HEK293 (cell line): ENCODE results near the gene GABBR2.

ENCODE experiments used
- CTCF ChIA-PET: fragments of 350-600 bp; formaldehyde crosslinking; extraction: SDS; loops from one replicate; lab custom pipeline; 2021; ENCODE audit warnings: antibody characterized with exemption; lab: Yijun Ruan, JAX
- POLR2A ChIA-PET: fragments of 300-600 bp; formaldehyde crosslinking; extraction: SDS; loops from one replicate; lab custom pipeline; 2020; ENCODE audit warnings: antibody characterized with exemption, inconsistent platforms; lab: Yijun Ruan, JAX
- H3K27ac ChIP-seq: fragments of 200-500 bp; sonication (Bioruptor generic); 2 replicates; pipeline ENCODE4 v1.5.1; 2014; ENCODE audit warnings: low read depth, low read length, control low read depth, inconsistent platforms; ENCODE audit errors: extremely low read depth
- H3K36me3 ChIP-seq, 2 experiments: fragments of 200-500 bp in 1 of 2; sonication (Bioruptor generic) in 1 of 2; 1 replicate in 1 of 2; 2 replicates in 1 of 2; pipeline ENCODE4 v1.5.1; 2014 to 2017; ENCODE audit warnings: inconsistent platforms in 2 of 2, low read length in 2 of 2; ENCODE audit not compliant: control insufficient read depth in 2 of 2, insufficient read depth in 1 of 2
- H3K4me1 ChIP-seq: fragments of 200-500 bp; sonication (Bioruptor generic); 2 replicates; pipeline ENCODE4 v1.5.1; 2014; ENCODE audit warnings: mild to moderate bottlenecking, low read length, inconsistent platforms; ENCODE audit not compliant: control insufficient read depth, insufficient read depth
- H3K4me3 ChIP-seq: 2 replicates; pipeline ENCODE4 v1.5.1; 2011; ENCODE audit warnings: low read depth, mild to moderate bottlenecking, control low read depth, low read length, moderate library complexity
- H3K9me3 ChIP-seq: fragments of 200-500 bp; sonication (Bioruptor generic); 2 replicates; pipeline ENCODE4 v1.5.1; 2014; ENCODE audit warnings: low read depth, low read length, inconsistent platforms; ENCODE audit not compliant: control insufficient read depth, insufficient read depth
- MYNN ChIP-seq: fragments of 450-650 bp; formaldehyde crosslinking; IDR thresholded peaks from 2 replicates; pipeline ENCODE4 v1.5.1; 2016; ENCODE audit warnings: missing biosample characterization, missing genetic modification characterization, borderline replicate concordance
- PRDM1 ChIP-seq: fragments of 450-650 bp; formaldehyde crosslinking; IDR thresholded peaks from 2 replicates; pipeline ENCODE4; 2016; ENCODE audit warnings: missing biosample characterization, missing genetic modification characterization
- ZNF174 ChIP-seq: fragments of 450-650 bp; formaldehyde crosslinking; IDR thresholded peaks from 2 replicates; pipeline ENCODE4 v1.5.0; 2017; ENCODE audit warnings: missing biosample characterization, mild to moderate bottlenecking, missing genetic modification characterization
- ZNF302 ChIP-seq: fragments of 450-650 bp; formaldehyde crosslinking; IDR thresholded peaks from 2 replicates; pipeline ENCODE4 v1.5.1; 2016; ENCODE audit warnings: missing biosample characterization, missing genetic modification characterization, low read depth
- ZNF311 ChIP-seq: fragments of 450-650 bp; formaldehyde crosslinking; IDR thresholded peaks from 2 replicates; pipeline ENCODE4 v1.5.1; 2017; ENCODE audit warnings: missing biosample characterization, missing genetic modification characterization, borderline replicate concordance
- ZNF639 ChIP-seq: fragments of 450-650 bp; formaldehyde crosslinking; IDR thresholded peaks from 2 replicates; pipeline ENCODE4 v1.5.1; 2016; ENCODE audit warnings: missing biosample characterization, missing genetic modification characterization
- ZNF664 ChIP-seq: fragments of 450-650 bp; formaldehyde crosslinking; IDR thresholded peaks from 2 replicates; pipeline ENCODE4 v1.5.1; 2016; ENCODE audit warnings: missing biosample characterization, missing genetic modification characterization
- ZNF76 ChIP-seq: fragments of 450-650 bp; formaldehyde crosslinking; IDR thresholded peaks from 2 replicates; pipeline ENCODE4; 2016; ENCODE audit warnings: low read depth, missing biosample characterization, missing genetic modification characterization, borderline replicate concordance
- TF ChIP-seq, protein P1 (sequence below): fragments of 450-650 bp; formaldehyde crosslinking; conservative IDR thresholded peaks from 2 replicates; pipeline ENCODE4 v1.5.1; 2016; ENCODE audit warnings: low read depth, missing biosample characterization, missing genetic modification characterization
- TF ChIP-seq, protein P2 (sequence below): fragments of 450-650 bp; formaldehyde crosslinking; IDR thresholded peaks from 2 replicates; pipeline ENCODE4 v1.5.1; 2016; ENCODE audit warnings: missing biosample characterization, missing genetic modification characterization

GABBR2 gene

GRCh38 chr9:98523231-98523901, 185.4 kb downstream of the GABBR2 start (continued):
- TF ChIP-seq, protein P1, sequence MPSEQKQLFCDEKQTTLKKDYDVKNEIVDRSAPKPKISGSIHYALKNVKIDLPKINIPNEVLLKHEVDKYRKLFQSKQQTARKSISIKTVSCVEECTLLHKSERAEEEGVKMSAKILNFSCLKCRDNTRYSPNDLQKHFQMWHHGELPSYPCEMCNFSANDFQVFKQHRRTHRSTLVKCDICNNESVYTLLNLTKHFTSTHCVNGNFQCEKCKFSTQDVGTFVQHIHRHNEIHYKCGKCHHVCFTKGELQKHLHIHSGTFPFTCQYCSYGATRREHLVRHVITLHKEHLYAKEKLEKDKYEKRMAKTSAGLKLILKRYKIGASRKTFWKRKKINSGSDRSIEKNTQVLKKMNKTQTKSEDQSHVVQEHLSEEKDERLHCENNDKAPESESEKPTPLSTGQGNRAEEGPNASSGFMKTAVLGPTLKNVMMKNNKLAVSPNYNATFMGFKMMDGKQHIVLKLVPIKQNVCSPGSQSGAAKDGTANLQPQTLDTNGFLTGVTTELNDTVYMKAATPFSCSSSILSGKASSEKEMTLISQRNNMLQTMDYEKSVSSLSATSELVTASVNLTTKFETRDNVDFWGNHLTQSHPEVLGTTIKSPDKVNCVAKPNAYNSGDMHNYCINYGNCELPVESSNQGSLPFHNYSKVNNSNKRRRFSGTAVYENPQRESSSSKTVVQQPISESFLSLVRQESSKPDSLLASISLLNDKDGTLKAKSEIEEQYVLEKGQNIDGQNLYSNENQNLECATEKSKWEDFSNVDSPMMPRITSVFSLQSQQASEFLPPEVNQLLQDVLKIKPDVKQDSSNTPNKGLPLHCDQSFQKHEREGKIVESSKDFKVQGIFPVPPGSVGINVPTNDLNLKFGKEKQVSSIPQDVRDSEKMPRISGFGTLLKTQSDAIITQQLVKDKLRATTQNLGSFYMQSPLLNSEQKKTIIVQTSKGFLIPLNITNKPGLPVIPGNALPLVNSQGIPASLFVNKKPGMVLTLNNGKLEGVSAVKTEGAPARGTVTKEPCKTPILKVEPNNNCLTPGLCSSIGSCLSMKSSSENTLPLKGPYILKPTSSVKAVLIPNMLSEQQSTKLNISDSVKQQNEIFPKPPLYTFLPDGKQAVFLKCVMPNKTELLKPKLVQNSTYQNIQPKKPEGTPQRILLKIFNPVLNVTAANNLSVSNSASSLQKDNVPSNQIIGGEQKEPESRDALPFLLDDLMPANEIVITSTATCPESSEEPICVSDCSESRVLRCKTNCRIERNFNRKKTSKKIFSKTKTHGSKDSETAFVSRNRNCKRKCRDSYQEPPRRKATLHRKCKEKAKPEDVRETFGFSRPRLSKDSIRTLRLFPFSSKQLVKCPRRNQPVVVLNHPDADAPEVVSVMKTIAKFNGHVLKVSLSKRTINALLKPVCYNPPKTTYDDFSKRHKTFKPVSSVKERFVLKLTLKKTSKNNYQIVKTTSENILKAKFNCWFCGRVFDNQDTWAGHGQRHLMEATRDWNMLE = no peak
- TF ChIP-seq, all 188 proteins: peak for 0

DNA sequence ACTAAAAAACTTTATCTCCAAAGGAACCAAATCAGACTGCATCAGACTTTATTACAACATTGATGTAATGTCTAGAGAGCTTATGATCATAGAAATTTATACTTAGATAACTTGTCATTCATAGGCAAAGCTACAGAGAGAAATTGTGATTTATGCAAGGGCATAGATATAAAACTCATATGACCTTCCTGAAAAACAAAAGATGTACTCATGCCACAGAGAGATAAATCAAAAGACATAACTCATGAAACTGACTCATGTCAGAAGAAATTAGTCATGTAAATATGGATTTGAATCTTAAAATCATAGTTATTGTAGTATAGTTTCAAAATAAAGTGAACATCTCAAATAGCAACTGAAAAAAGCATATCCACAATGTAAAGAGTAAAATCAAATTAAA, 186.2 kb downstream of the GABBR2 start:
- CTCF ChIA-PET = interaction anchor here (0.6 to 1.4 kb wide), 5 partner anchors 10 to 253 kb away, joined by 3 to 7 read pairs (median 5); no protein-coding TSS in a partner anchor
- H3K9me3 ChIP-seq = no peaks in the 10 kb centered on the region
- H3K36me3 ChIP-seq = no peaks in the 10 kb centered on the region
- H3K4me1 ChIP-seq = no peaks in the 10 kb centered on the region
- H3K27ac ChIP-seq = no peak overlapping the region
- TF ChIP-seq ZNF664 (tag by site-specific recombination) (no peak), MYNN (no peak), ZNF76 (tag by site-specific recombination) (no peak)
- POLR2A ChIA-PET = no interaction called here
- H3K4me3 ChIP-seq = no peak overlapping the region

DNA sequence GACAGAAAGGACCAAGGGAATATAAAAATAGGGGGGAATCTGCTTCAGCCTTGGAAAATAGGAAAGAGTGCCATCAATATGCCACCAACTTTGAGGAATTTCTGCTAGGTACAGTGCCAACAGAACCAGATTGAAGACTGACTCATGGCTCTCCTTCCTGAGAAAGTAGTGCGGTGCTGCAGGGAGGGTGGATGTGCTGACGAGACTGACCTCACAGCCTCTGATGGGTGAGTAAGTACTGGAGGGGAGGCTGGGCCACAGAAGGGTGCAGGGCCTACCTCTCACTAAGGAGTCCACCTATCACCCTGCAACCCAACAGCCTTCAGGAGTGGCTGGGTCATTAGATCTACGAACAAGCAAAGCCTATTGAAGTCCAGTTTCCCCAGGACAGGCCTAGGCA, 187.6 kb downstream of the GABBR2 start:
- Histone ChIP-seq H3K27ac (no peak overlapping the region), H3K9me3 (no peaks in the 10 kb centered on the region), H3K36me3 (no peaks in the 10 kb centered on the region), H3K4me1 (no peaks in the 10 kb centered on the region), H3K4me3 (no peak overlapping the region)
- POLR2A ChIA-PET = no interaction called here
- no peak for TF ChIP-seq PRDM1 (tag by site-specific recombination)
- TF ChIP-seq ZNF174 (tag by site-specific recombination) = no peak
- no peak for TF ChIP-seq ZNF639 (tag by site-specific recombination)
- no peak for TF ChIP-seq ZNF302 (tag by site-specific recombination)
- TF ChIP-seq ZNF311 (tag by site-specific recombination) = no peak
- TF ChIP-seq, protein P2, sequence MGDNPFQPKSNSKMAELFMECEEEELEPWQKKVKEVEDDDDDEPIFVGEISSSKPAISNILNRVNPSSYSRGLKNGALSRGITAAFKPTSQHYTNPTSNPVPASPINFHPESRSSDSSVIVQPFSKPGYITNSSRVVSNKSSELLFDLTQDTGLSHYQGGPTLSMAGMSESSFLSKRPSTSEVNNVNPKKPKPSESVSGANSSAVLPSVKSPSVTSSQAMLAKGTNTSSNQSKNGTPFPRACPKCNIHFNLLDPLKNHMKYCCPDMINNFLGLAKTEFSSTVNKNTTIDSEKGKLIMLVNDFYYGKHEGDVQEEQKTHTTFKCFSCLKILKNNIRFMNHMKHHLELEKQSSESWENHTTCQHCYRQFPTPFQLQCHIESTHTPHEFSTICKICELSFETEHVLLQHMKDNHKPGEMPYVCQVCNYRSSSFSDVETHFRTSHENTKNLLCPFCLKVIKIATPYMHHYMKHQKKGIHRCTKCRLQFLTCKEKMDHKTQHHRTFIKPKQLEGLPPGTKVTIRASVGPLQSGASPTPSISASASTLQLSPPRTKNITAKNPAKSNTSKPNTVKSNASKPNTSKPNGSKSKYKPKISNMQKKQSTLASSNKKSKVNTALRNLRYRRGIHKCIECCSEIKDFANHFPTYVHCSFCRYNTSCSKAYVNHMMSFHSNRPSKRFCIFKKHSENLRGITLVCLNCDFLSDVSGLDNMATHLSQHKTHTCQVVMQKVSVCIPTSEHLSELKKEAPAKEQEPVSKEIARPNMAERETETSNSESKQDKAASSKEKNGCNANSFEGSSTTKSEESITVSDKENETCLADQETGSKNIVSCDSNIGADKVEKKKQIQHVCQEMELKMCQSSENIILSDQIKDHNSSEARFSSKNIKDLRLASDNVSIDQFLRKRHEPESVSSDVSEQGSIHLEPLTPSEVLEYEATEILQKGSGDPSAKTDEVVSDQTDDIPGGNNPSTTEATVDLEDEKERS = no peak
- CTCF ChIA-PET = no interaction called here
